GM12878 (cell line): ENCODE data around the gene ANGEL2. TPM values are rescaled to one million over a fixed set of nuclear protein-coding genes. Genes with fewer than 3 reads are reported as not detected.

ENCODE experiments used
- ATAC-seq: fragments of 200-7000 bp; cut with Tn5 transposase; 3 replicates; pipeline ENCODE4 v1.9.1; 2020; ENCODE audit warnings: mild to moderate bottlenecking, moderate library complexity
- BruUV-seq: library from RNA; stranded (reverse); fragments of 400-500 nt; replicated peaks from 2 replicates; lab custom pipeline; 2021; lab: Mats Ljungman, UMichigan
- CTCF ChIA-PET: fragments of 300-600 bp; sonication (Branson Sonifier 250); formaldehyde crosslinking; extraction: SDS; loops from one replicate; lab custom pipeline; 2021; ENCODE audit warnings: inconsistent platforms; lab: Yijun Ruan, JAX
- POLR2A ChIA-PET: fragments of 350-600 bp; formaldehyde crosslinking; extraction: SDS; loops from one replicate; lab custom pipeline; 2021; ENCODE audit warnings: inconsistent platforms; lab: Charles Lee
- RAD21 ChIA-PET: fragments of 300-600 bp; sonication (Branson Sonifier 250); formaldehyde crosslinking; loops from one replicate; lab custom pipeline; 2023; ENCODE audit warnings: antibody characterized with exemption; ENCODE audit not compliant: unreplicated experiment; lab: Charles Lee
- SMC1A ChIA-PET: fragments of 300-600 bp; sonication (Branson Sonifier 250); formaldehyde crosslinking; loops from one replicate; lab custom pipeline; 2023; ENCODE audit not compliant: unreplicated experiment, uncharacterized antibody; lab: Charles Lee
- DNase-seq: peaks from one replicate; pipeline ENCODE4 v3.0.0-alpha.2; 2011; ENCODE audit warnings: low read depth, low spot score
- FAIRE-seq: peaks from 3 replicates; lab custom pipeline; 2011; peaks lifted over from hg19 to GRCh38; lab: Jason Lieb, UNC
- H2AFZ ChIP-seq: 2 replicates; pipeline ENCODE4 v1.6.0; 2011; ENCODE audit warnings: low read depth, low read length, control low read depth; ENCODE audit not compliant: control insufficient read depth
- H3K27ac ChIP-seq: 2 replicates; pipeline ENCODE4 v1.5.1; 2011; ENCODE audit warnings: control low read depth; ENCODE audit not compliant: control insufficient read depth, insufficient read depth
- H3K27me3 ChIP-seq, 2 experiments: replicated peaks in 1 of 2; 2 replicates each; pipeline versions ENCODE4 v1.6.0 to v1.6.1; 2011; ENCODE audit warnings: low read length in 1 of 2; ENCODE audit not compliant: control insufficient read depth in 2 of 2, insufficient read depth in 2 of 2
- H3K36me3 ChIP-seq, 2 experiments: 2 replicates each; pipeline ENCODE4 v1.5.1; 2011; ENCODE audit warnings: low read length in 1 of 2; ENCODE audit not compliant: control insufficient read depth in 2 of 2, insufficient read depth in 2 of 2
- H3K4me1 ChIP-seq: 2 replicates; pipeline ENCODE4 v1.6.1; 2011; ENCODE audit warnings: mild to moderate bottlenecking, low read length, moderate library complexity, mixed read lengths; ENCODE audit not compliant: control insufficient read depth, insufficient read depth
- H3K4me2 ChIP-seq: 2 replicates; pipeline ENCODE4 v1.6.0; 2011; ENCODE audit warnings: control low read depth; ENCODE audit not compliant: control insufficient read depth, insufficient read depth
- H3K4me3 ChIP-seq: fragments of 200-600 bp; sonication (generic); 2 replicates; pipeline ENCODE4 v1.5.1; 2016
- H3K79me2 ChIP-seq: 2 replicates; pipeline ENCODE4 v1.6.0; 2011; ENCODE audit warnings: low read length; ENCODE audit not compliant: control insufficient read depth, insufficient read depth
- H3K9ac ChIP-seq: 2 replicates; pipeline ENCODE4 v1.8.0; 2011; ENCODE audit warnings: low read length, control low read depth, mixed read lengths; ENCODE audit not compliant: control insufficient read depth, insufficient read depth
- H3K9me3 ChIP-seq: replicated peaks from 3 replicates; pipeline ENCODE4 v1.5.1; 2011; ENCODE audit warnings: mild to moderate bottlenecking, low read length; ENCODE audit not compliant: control insufficient read depth, insufficient read depth
- H4K20me1 ChIP-seq: 2 replicates; pipeline ENCODE4 v1.6.0; 2011; ENCODE audit not compliant: control insufficient read depth, insufficient read depth
- EGR1 ChIP-seq, 2 experiments: IDR thresholded peaks; 1 replicate in 1 of 2; 2 replicates in 1 of 2; pipeline ENCODE4 v1.6.1; 2011 to 2012; ENCODE audit warnings: low read depth in 2 of 2, low read length in 2 of 2, borderline replicate concordance in 1 of 2, mild to moderate bottlenecking in 1 of 2, moderate library complexity in 1 of 2
- JUNB ChIP-seq: IDR thresholded peaks from 2 replicates; pipeline ENCODE4 v1.6.1; 2016; ENCODE audit warnings: antibody characterized with exemption, mild to moderate bottlenecking
- NR2C1 ChIP-seq: fragments of 450-650 bp; IDR thresholded peaks from 2 replicates; pipeline ENCODE4 v1.6.1; 2017; ENCODE audit warnings: antibody characterized with exemption, mild to moderate bottlenecking, moderate library complexity
- NRF1 ChIP-seq: conservative IDR thresholded peaks from 2 replicates; pipeline ENCODE4 v1.6.1; 2011; ENCODE audit warnings: mild to moderate bottlenecking, low read depth, low read length, improper control_type of control experiment
- PML ChIP-seq: IDR thresholded peaks from 2 replicates; pipeline ENCODE4 v1.6.1; 2012; ENCODE audit warnings: low read length, inconsistent platforms
- SIN3A ChIP-seq: IDR thresholded peaks from 2 replicates; pipeline ENCODE4 v1.6.1; 2012; ENCODE audit warnings: low read depth, low read length, improper control_type of control experiment
- ZNF217 ChIP-seq: fragments of 450-650 bp; IDR thresholded peaks from 2 replicates; pipeline ENCODE4 v1.6.1; 2017; ENCODE audit warnings: antibody characterized with exemption, mild to moderate bottlenecking
- WGBS: methylation state at CpG from one replicate; pipeline ENCODE4 v1.1.6; 2016; ENCODE audit warnings: low lambda C conversion rate; ENCODE audit not compliant: insufficient replicate concordance, insufficient coverage; ENCODE audit errors: missing lambda C conversion rate; 5-methylcytosine and 5-hydroxymethylcytosine counted together
- in situ Hi-C: fragments of 300-500 bp; cut with MboI; formaldehyde crosslinking; loops from 9 replicates; pipeline ENCODE4 v1.14.3; 2018; ENCODE audit warnings: mixed read lengths
- intact Hi-C: fragments of 100-400 bp; cut with micrococcal nuclease; formaldehyde crosslinking; loops from one replicate; pipeline ENCODE4 v1.14.2; 2022; ENCODE audit not compliant: unreplicated experiment
- polyA plus RNA-seq, 11 experiments: library from polyadenylated mRNA; depleted of rRNA in 4 of 11; unstranded in 6 of 11; stranded (reverse) in 5 of 11; fragments of >200 nt; fragmentation: Nextera tagmentation in 4 of 11; fragmentation: Illumina TruSeq in 1 of 11; extraction: Ambion mirVana in 4 of 11; extraction: Trizol in 1 of 11; gene quantifications; 1 replicate in 1 of 11; 2 replicates in 10 of 11; pipeline versions ENCODE4 v1.2.1 to v1.2.3, GENCODE V29; 2011 to 2016; ENCODE audit warnings: inconsistent platforms in 2 of 11, missing spikeins in 2 of 11, low read depth in 1 of 11
- total RNA-seq, 4 experiments: library from RNA; depleted of rRNA in 3 of 4; stranded (reverse); fragments of >200 nt in 3 of 4; fragmentation: Illumina TruSeq in 1 of 4; extraction: Trizol in 1 of 4; gene quantifications; 2 replicates each; pipeline versions ENCODE4 v1.2.1 to v1.2.3, GENCODE V29; 2013 to 2021
- TF ChIP-seq, protein P1 (sequence below), 3 experiments: IDR thresholded peaks in 2 of 3; conservative IDR thresholded peaks in 1 of 3; 2 replicates each; pipeline ENCODE4 v1.5.1; 2011; ENCODE audit warnings: low read depth in 3 of 3, low read length in 3 of 3, mild to moderate bottlenecking in 3 of 3, control low read depth in 2 of 3, moderate library complexity in 2 of 3, inconsistent platforms in 1 of 3, mixed read lengths in 1 of 3; ENCODE audit not compliant: control insufficient read depth in 2 of 3, insufficient read depth in 1 of 3; ENCODE audit errors: extremely low read depth in 1 of 3
- TF ChIP-seq, protein P2 (sequence below): IDR thresholded peaks from 2 replicates; pipeline ENCODE4 v1.6.1; 2011; ENCODE audit warnings: low read depth, mild to moderate bottlenecking, low read length, moderate library complexity, borderline replicate concordance; ENCODE audit errors: extremely low read depth
- TF ChIP-seq, protein P3 (sequence below): IDR thresholded peaks from 2 replicates; pipeline ENCODE4 v1.6.1; 2011; ENCODE audit warnings: borderline replicate concordance, low read depth, mild to moderate bottlenecking, moderate library complexity, low read length; ENCODE audit not compliant: insufficient read depth, poor library complexity, severe bottlenecking
- TF ChIP-seq, protein P4 (sequence below): fragments of 450-650 bp; formaldehyde crosslinking; IDR thresholded peaks from 2 replicates; pipeline ENCODE4 v1.4.0; 2020; ENCODE audit warnings: mild to moderate bottlenecking, moderate library complexity
- TF ChIP-seq, protein P5 (sequence below): fragments of 450-650 bp; IDR thresholded peaks from 2 replicates; pipeline ENCODE4 v1.6.1; 2016; ENCODE audit warnings: mild to moderate bottlenecking

The ANGEL2 gene
- total and polyA plus RNA-seq, 10 of the 15 experiments (the other 5 are each of a cell fraction or from before 2014, with no cell fraction given), result 6.3 to 53.9 (median 30.7) TPM

DNA sequence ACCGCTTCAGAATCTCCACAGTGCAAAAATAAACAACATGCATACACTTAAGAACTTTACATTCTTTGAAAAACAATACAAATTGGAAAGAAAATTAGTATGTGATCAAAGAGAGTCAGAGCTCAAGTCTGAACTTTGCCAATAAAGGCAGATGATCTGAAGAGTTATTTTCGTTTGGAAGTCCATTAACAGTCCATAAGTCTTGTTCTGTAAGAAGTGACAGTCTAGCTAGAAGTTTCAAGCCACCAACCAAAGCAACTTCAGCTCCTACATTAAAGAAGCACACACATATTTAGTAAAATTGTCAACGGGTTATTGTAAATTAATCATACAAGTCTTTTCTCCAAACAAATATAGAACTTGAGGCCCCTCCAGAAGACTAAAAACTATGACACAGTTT, 20.7 kb downstream of the ANGEL2 start:
- H3K4me3 ChIP-seq, result no peak overlapping the region
- H4K20me1 ChIP-seq, result no peaks in the 10 kb centered on the region
- ChIA-PET RAD21 (interaction anchor here (0.6 to 5.6 kb wide), 43 partner anchors 8 to 539 kb away, joined by 3 to 60 read pairs (median 5); partner anchors contain the start of genes FLVCR1, NSL1 and TATDN3), POLR2A (interaction anchor here (0.6 to 1.5 kb wide), 13 partner anchors 9 to 977 kb away, joined by 3 to 7 read pairs (median 3); no protein-coding TSS in a partner anchor), SMC1A (interaction anchor here (0.6 to 5.2 kb wide), 69 partner anchors 8 to 539 kb away, joined by 3 to 73 read pairs (median 6); partner anchors contain the start of genes FLVCR1, NSL1 and TATDN3), CTCF (interaction anchor here (0.8 to 5.6 kb wide), 71 partner anchors 9 to 539 kb away, joined by 3 to 105 read pairs (median 6); partner anchors contain the start of gene VASH2)
- no peak overlapping the region for H3K9ac ChIP-seq
- H3K36me3 ChIP-seq, result peaks cover 0 to 11% of the 10 kb centered on the region in 2 experiments; a peak in 2 of 4 replicates
- ATAC-seq (no peak), FAIRE-seq (no peak), DNase-seq (no peak)
- H3K27me3 ChIP-seq, result no peaks in the 10 kb centered on the region
- intact Hi-C loops, result loop anchor here (1.0 to 5.0 kb wide), 7 partner anchors 43 to 518 kb away; partner anchors contain the start of genes NSL1, TATDN3 and VASH2
- no peaks in the 10 kb centered on the region for H3K79me2 ChIP-seq
- no TSS peak for BruUV-seq
- 98% methylated on average over 3 of the region's 3 CpGs for WGBS
- H3K4me2 ChIP-seq, result no peak overlapping the region
- H2AFZ ChIP-seq, result no peak overlapping the region
- in situ Hi-C loops, result loop anchor here (5.0 kb wide), 2 partner anchors 178 to 328 kb away; no protein-coding TSS in a partner anchor
- H3K9me3 ChIP-seq, result no peaks in the 10 kb centered on the region
- no peak overlapping the region for H3K27ac ChIP-seq
- H3K4me1 ChIP-seq, result no peaks in the 10 kb centered on the region
- TF ChIP-seq PML (no peak), EGR1 (IDR thresholded peaks at IDR 0.05; ENCODE audit: borderline replicate concordance in 1 of 2, low read depth in 2 of 2, low read length in 2 of 2) (no peak), SIN3A (no peak), ZNF217 (no peak), JUNB (no peak), NR2C1 (no peak), NRF1 (no peak)
- TF ChIP-seq, protein P1, sequence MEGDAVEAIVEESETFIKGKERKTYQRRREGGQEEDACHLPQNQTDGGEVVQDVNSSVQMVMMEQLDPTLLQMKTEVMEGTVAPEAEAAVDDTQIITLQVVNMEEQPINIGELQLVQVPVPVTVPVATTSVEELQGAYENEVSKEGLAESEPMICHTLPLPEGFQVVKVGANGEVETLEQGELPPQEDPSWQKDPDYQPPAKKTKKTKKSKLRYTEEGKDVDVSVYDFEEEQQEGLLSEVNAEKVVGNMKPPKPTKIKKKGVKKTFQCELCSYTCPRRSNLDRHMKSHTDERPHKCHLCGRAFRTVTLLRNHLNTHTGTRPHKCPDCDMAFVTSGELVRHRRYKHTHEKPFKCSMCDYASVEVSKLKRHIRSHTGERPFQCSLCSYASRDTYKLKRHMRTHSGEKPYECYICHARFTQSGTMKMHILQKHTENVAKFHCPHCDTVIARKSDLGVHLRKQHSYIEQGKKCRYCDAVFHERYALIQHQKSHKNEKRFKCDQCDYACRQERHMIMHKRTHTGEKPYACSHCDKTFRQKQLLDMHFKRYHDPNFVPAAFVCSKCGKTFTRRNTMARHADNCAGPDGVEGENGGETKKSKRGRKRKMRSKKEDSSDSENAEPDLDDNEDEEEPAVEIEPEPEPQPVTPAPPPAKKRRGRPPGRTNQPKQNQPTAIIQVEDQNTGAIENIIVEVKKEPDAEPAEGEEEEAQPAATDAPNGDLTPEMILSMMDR (IDR thresholded peaks at IDR 0.05 in 2 of 3, conservative IDR thresholded peaks at IDR 0.05 in 1 of 3; ENCODE audit: control insufficient read depth in 2 of 3, extremely low read depth in 1 of 3, insufficient read depth in 1 of 3, low read depth in 3 of 3, low read length in 3 of 3), result no peak
- TF ChIP-seq, protein P2, sequence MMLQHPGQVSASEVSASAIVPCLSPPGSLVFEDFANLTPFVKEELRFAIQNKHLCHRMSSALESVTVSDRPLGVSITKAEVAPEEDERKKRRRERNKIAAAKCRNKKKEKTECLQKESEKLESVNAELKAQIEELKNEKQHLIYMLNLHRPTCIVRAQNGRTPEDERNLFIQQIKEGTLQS, result no peak
- TF ChIP-seq, protein P3, sequence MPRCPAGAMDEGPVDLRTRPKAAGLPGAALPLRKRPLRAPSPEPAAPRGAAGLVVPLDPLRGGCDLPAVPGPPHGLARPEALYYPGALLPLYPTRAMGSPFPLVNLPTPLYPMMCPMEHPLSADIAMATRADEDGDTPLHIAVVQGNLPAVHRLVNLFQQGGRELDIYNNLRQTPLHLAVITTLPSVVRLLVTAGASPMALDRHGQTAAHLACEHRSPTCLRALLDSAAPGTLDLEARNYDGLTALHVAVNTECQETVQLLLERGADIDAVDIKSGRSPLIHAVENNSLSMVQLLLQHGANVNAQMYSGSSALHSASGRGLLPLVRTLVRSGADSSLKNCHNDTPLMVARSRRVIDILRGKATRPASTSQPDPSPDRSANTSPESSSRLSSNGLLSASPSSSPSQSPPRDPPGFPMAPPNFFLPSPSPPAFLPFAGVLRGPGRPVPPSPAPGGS, result no peak
- TF ChIP-seq, protein P4, sequence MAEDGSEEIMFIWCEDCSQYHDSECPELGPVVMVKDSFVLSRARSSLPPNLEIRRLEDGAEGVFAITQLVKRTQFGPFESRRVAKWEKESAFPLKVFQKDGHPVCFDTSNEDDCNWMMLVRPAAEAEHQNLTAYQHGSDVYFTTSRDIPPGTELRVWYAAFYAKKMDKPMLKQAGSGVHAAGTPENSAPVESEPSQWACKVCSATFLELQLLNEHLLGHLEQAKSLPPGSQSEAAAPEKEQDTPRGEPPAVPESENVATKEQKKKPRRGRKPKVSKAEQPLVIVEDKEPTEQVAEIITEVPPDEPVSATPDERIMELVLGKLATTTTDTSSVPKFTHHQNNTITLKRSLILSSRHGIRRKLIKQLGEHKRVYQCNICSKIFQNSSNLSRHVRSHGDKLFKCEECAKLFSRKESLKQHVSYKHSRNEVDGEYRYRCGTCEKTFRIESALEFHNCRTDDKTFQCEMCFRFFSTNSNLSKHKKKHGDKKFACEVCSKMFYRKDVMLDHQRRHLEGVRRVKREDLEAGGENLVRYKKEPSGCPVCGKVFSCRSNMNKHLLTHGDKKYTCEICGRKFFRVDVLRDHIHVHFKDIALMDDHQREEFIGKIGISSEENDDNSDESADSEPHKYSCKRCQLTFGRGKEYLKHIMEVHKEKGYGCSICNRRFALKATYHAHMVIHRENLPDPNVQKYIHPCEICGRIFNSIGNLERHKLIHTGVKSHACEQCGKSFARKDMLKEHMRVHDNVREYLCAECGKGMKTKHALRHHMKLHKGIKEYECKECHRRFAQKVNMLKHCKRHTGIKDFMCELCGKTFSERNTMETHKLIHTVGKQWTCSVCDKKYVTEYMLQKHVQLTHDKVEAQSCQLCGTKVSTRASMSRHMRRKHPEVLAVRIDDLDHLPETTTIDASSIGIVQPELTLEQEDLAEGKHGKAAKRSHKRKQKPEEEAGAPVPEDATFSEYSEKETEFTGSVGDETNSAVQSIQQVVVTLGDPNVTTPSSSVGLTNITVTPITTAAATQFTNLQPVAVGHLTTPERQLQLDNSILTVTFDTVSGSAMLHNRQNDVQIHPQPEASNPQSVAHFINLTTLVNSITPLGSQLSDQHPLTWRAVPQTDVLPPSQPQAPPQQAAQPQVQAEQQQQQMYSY (CRISPR knock-in tag), result no peak
- TF ChIP-seq, protein P5, sequence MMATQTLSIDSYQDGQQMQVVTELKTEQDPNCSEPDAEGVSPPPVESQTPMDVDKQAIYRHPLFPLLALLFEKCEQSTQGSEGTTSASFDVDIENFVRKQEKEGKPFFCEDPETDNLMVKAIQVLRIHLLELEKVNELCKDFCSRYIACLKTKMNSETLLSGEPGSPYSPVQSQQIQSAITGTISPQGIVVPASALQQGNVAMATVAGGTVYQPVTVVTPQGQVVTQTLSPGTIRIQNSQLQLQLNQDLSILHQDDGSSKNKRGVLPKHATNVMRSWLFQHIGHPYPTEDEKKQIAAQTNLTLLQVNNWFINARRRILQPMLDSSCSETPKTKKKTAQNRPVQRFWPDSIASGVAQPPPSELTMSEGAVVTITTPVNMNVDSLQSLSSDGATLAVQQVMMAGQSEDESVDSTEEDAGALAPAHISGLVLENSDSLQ, result no peak
